Stimulated activated CD8-positive, alpha-beta memory T cell treated with anti-CD3 and anti-CD28 coated beads, Interleukin-7, amount 100 ng/mL, for 24 hours (primary cell): ENCODE measurements around the gene NDEL1.

ENCODE experiments used
- DNase-seq: peaks from one replicate; pipeline ENCODE4 v3.0.0-alpha.2; 2020; ENCODE audit warnings: low read depth

Gene NDEL1

GRCh38 chr17:8479431-8479947, 43.8 kb downstream of the NDEL1 start:
- DNase-seq: no peak

DNA sequence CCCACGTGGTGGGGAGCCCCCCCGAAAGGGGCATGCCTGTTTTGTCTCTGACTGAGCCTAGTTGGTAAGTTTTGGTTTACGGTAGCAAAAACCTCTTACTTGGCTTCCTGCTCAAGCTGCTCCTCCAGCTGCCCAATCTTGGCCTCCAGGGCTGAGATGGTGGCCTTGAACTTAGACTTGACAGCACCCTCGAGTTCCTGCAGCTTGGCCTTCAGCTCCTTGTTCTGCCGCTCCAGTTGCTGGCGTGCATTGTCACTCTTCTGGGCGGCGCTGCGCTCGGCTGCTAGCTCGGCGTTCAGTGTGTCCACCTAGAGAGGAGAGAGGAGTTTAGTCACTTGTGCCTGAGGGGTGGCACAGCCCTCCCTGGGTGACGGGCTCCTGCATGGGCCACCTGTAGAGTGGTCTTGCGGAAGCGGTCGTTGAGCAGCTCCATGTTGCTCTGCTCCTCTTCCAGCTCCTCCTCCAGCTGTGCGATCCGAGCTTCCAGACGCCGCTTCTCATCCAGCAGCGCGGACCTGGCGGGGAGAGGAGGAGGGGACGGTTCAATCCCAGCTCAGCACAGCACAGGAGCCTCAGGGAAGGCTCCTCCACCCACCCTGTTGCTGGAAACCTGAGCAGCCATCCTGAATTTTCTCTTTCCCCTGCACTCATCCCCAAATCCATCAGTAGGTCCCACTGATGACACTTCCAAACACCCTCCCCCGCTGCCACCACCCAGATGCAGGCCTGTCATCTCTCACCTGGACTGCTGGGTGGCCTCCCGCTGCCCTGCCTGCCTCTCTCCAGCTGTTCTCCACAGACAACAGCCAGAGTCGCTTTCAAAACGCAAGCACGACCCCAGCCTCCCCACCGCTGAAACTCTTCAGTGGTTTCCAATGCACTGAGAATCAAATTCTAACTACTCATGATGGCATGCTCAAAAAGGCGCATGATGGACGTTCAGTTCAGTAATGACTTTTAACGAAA, 44.6 kb downstream of the NDEL1 start:
- no peak for DNase-seq

GRCh38 chr17:8481089-8481488, 45.4 kb downstream of the NDEL1 start:
- DNase-seq: no peak

GRCh38 chr17:8481703-8482102, 46.0 kb downstream of the NDEL1 start:
- DNase-seq: no peak

- DNase-seq: no peak
These were observed 46.9 kb downstream of the NDEL1 start for GRCh38 chr17:8482546-8482945.

GRCh38 chr17:8484465-8484864, 48.8 kb downstream of the NDEL1 start:
- no peak for DNase-seq

DNA sequence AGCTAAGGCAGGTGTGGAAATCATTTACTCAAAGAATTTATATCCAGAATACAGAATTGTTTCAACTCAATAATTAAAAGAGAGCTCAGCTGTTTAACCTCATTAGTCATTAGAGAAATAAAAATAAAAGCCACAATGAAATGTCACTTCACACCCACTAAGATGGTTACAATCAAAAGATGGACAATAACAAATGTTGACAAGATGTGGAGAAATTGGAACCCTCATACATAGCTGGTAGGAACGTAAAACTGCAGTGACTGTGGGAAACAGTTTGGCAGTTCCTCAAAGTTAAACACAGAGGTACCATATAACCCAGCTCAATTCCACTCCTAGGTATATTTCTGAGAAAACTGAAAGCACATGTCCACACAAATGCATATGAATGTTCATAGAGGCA, 49.8 kb downstream of the NDEL1 start:
- DNase-seq: no peak

DNA sequence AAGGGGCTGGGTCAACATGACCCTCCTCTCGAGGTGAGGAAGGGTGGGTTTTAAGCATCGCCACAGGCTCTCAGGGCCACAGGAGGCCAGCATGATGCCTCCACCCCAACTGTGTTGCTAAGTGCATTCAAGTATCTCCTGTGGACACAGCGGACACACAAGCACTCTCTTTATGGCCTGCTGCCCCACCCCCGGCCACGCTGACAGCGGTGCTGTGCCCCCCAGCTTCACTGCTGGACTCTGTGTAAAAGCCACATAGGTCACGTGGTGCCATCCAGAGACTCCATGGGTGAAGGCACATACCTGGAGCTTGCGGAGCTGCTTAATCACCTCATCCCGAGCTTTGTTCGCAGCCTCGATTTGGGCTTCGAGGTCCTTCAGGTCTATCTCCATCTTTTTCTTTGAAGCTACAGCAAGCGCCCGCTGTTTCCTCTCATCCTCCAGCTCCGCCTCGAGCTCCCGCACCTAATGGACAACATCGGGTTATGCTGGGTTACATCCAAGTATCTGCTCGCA, 51.5 kb downstream of the NDEL1 start:
- no peak for DNase-seq

DNA sequence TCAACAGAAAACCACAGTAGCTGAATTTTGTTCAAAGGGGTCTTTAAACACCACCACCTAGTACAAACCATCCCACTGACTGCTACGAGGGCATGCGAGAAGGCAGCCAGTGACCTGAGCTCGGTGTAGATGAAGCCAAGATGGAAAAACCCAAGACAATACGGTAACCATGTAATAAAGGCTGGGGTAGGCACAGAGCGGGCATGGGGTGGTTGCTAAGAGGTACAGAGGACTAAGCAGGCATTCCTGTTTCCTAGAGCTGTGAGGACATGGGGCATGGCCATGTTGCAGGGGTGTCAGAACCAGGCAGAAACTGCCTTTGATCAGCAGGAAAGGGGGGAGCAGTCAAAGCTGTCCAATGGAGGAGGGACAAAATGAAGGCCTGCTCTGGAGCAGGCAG, 52.1 kb downstream of the NDEL1 start:
- no peak for DNase-seq

DNA sequence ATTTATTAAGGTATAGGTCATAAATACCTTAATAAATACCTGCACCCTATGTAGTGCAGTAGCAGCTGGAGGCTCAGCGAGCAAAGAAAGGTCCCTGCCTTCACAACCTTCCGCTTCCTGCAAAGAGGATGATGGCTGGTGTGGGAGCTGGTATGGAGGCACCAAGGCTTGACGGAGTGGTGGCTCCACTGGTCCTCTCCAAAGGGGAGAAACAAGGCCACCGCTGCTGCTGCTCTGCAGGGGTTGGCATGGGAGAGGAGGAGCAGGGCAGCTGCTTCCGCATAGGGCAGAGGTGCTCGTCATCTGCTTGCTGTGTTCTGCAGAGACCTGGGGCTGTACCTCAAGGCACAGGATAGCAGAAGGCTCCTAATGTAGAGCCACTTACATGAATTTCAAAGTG, 52.8 kb downstream of the NDEL1 start:
- DNase-seq: no peak

DNA sequence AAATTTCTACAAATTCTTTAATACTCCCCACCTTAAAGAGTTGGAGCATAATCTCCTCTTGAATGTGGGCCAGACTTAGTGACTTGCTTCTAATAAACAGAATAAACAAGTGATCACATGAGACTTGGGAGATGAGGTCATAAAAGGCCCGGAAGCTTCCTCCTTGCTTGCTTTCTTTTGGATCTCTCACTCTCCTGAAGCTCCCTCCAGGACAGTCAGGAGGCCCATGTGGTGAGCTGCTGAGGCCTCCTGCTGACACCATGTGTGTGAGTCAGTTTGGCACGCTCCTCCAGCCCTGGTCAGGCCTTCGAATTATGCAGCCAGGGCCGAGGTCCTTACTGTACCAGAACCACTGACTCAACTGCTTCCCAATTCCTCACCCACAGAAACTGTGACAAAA, 53.2 kb downstream of the NDEL1 start:
- no peak for DNase-seq

GRCh38 chr17:8489841-8490240, 54.2 kb downstream of the NDEL1 start:
- no peak for DNase-seq

- no peak for DNase-seq
These were observed 54.8 kb downstream of the NDEL1 start for GRCh38 chr17:8490256-8491023.

DNA sequence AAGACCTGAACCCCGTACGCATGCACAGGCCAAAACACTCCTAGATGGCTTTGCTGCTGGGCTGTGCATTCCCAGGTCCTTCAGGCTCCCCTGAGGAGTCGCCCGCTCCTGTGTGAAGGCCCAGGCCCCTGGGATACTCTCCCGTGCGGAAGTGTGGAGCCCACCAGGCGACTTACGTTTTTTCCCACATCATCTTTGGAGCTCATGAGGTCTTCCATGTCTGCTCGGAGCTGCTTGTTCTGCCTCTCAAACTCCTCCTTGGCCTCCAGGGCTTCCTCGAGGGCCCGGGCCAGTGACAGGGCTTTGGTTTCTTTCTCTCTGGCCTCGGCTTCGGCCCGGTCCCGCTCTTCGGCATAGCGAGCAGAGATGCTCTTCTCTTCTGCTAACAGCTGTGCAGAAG, 56.4 kb downstream of the NDEL1 start:
- no peak for DNase-seq

- DNase-seq: no peak
These were observed 58.3 kb downstream of the NDEL1 start for GRCh38 chr17:8494021-8494420.

DNA sequence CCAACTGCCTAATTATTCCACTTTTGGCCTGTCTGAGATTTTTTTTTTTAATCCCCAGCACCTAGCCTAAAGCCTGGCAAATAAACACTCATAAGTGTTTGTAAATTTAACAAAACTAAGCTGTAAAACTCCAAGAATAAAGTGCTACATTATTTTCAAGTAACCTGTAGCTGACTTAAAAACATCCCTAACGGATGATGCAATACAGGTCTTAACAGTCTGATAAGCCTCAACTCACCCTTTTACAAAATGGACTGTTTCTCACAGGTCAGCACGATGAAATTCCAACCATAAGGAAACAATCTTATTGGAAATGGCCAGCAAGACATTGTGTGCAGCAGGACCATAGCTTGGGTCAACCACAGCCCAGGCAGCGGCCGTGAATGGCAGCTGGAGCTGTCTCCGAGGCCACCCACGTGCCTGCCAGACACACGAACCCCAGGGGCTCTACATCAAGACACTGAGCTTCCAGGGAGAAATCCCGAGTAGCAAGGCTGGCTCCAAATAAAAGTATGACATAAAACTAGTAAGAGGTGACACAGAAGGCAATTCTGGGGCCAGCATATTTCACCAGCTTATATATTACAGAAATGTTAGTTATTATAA, 58.9 kb downstream of the NDEL1 start:
- DNase-seq: no peak

- no peak for DNase-seq
These were observed 60.4 kb downstream of the NDEL1 start for GRCh38 chr17:8496081-8496480.

DNA sequence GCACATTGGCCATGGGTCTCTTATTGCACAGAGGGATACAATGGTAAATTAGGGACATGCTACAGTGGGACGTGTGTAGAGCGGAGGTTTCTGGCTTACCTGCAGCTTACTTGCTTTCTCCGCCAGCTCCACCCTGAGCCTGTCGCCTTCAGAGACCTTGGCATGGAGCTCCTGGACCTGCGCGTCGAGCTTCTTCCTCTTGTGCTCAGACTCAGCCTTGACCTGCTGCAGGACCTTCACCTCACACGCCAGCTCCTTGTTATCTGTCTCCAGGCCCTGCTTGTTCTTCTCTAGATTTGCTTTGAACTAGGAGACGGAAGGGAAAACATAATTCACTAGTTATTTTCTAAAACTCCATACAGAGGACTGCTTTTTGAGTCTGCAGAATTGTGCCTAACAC, 63.5 kb downstream of the NDEL1 start:
- no peak for DNase-seq

DNA sequence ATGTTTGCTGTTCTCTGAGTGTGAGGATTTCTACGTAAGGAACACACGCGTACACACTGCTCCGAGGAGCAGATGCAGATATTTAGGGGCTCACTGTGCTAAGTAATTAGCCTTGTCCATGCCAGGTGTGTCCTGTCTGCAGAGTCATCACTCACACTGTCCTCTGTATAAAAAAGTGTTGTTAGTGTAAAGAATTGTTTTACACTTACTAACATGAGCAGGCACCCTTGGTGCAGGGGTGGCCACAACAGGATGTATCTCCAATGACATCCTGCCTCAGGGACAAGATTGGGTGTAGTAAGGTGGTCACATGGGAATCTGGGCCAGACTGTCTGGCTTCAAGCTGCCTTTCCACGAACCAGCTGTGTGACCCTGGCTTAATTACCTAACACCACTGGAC, 63.9 kb downstream of the NDEL1 start:
- DNase-seq: no peak

DNA sequence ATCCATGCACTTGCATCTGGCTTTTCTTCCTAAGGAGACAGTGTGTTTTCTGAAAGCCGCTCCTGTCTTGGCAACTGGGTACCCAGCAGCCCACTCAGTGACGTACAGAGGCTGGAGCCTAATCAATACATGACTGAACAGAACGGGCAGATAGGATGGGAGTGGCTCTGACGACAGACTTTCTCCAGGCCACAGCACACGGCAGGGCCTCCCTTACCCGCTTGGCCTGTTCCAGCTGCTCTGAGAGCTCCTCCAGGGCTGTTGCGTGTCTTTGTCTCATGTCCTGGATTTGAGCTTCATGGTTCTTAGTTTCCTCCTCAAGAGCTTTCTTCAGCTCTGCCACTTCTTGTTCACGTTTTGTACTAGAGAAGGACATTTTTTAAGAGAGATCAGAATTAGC, 64.9 kb downstream of the NDEL1 start:
- DNase-seq: no peak

- no peak for DNase-seq
These were observed 66.4 kb downstream of the NDEL1 start for GRCh38 chr17:8502126-8502525.

DNA sequence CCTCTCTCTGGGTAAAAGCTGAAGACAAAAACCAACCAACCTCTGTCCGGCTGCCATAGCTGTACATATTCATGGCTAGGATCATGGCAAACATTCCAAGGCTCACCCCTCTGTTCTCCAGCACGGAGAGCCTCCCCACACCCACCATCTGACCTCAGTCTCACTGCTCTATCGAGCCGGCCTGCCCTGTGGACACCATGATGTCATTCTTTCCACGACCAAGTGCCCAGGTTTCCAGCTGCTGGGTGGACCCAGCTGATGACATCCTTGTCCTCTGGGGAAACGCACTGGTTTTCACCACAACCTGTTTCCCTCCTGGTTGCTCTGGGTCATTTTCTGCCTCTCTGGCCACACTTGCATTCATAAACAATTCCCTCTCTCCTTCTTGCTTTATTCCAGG, 67.7 kb downstream of the NDEL1 start:
- no peak for DNase-seq
